ENCODE results near the gene MARK2. TPM values are rescaled to one million over a fixed set of nuclear protein-coding genes. Genes with fewer than 3 reads are reported as not detected.
A peak's percentile ranks its signal among the peaks of the same experiment; 100 is the strongest.

Gene MARK2
- total RNA-seq, 2 donors from 2014 or later, result 20.2 to 25.5 TPM

- TF ChIP-seq, protein P1, sequence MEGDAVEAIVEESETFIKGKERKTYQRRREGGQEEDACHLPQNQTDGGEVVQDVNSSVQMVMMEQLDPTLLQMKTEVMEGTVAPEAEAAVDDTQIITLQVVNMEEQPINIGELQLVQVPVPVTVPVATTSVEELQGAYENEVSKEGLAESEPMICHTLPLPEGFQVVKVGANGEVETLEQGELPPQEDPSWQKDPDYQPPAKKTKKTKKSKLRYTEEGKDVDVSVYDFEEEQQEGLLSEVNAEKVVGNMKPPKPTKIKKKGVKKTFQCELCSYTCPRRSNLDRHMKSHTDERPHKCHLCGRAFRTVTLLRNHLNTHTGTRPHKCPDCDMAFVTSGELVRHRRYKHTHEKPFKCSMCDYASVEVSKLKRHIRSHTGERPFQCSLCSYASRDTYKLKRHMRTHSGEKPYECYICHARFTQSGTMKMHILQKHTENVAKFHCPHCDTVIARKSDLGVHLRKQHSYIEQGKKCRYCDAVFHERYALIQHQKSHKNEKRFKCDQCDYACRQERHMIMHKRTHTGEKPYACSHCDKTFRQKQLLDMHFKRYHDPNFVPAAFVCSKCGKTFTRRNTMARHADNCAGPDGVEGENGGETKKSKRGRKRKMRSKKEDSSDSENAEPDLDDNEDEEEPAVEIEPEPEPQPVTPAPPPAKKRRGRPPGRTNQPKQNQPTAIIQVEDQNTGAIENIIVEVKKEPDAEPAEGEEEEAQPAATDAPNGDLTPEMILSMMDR (IDR thresholded peaks at IDR 0.05), result peak; percentile 25
- peak; percentile 74 for ATAC-seq (ENCODE audit: insufficient number of reproducible peaks, low FRiP score, low read depth)
- Histone ChIP-seq H3K27me3 (replicated peaks; ENCODE audit: insufficient read depth) (no peaks in the 10 kb centered on the region), H3K4me1 (ENCODE audit: control insufficient read depth in 1 of 2, low read depth in 2 of 2) (peaks cover 7 to 16% of the 10 kb centered on the region in 2 donors), H3K4me3 (peak within 1 kb of the TSS; percentile 95), H3K9me3 (no peaks in the 10 kb centered on the region), H3K36me3 (no peaks in the 10 kb centered on the region), H3K27ac (peak within 1 kb of the TSS; percentile 2 to 32)
- peak; percentile 62 for DNase-seq (ENCODE audit: low spot score)
These were observed 99.8 kb downstream of the MARK2 start, which contains the start of gene NAA40 for GRCh38 chr11:63938479-63939396. Gene NAA40, plus strand, starts transcription at chr11:63939002. Its CDS starts 95 bp downstream, at chr11:63939097.

DNA sequence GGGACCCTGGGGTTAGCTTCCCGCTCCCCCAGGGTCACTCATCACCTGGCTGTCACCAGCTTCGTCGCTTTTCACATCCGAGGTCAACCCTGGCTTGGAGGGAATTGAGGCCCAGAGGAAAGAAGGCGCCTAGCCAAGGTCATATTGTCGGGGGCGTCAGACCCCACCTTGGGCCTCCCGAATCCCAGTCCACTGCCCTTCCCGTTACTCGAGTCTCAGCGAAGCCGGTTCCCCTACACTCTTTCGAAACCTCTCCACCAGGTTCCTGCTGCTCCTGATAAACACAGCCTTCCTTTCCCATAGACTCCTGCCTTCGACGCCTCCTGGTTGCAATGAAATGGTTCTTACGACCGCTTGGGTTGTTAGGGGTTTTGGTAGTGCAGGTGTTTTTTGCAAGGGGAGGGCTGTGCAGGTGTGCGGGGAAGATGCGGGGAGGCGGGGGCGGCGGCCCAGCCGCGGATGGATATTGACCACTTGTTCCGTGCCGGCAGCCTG lies 100.5 kb downstream of the MARK2 start:
- Histone ChIP-seq H3K4me3 (peak overlapping the region; percentile 95), H3K9me3 (no peaks in the 10 kb centered on the region), H3K27ac (peak overlapping the region in 1 of 2 donors; percentile 32), H3K27me3 (replicated peaks; ENCODE audit: insufficient read depth) (no peaks in the 10 kb centered on the region), H3K36me3 (no peaks in the 10 kb centered on the region), H3K4me1 (ENCODE audit: control insufficient read depth in 1 of 2, low read depth in 2 of 2) (peaks cover 7 to 17% of the 10 kb centered on the region in 2 donors)
- DNase-seq (ENCODE audit: low spot score) (no peak), ATAC-seq (ENCODE audit: insufficient number of reproducible peaks, low FRiP score, low read depth) (no peak)
- TF ChIP-seq, protein P1 (IDR thresholded peaks at IDR 0.05), result no peak

GRCh38 chr11:63940786-63941185 lies 101.9 kb downstream of the MARK2 start:
- TF ChIP-seq, protein P1 (IDR thresholded peaks at IDR 0.05), result no peak
- no peaks in the 10 kb centered on the region for H3K9me3 ChIP-seq
- H3K27ac ChIP-seq, result no peak overlapping the region
- H3K4me1 ChIP-seq (ENCODE audit: control insufficient read depth in 1 of 2, low read depth in 2 of 2), result peaks cover 7 to 31% of the 10 kb centered on the region in 2 donors
- H3K36me3 ChIP-seq, result no peaks in the 10 kb centered on the region
- no peak overlapping the region for H3K4me3 ChIP-seq
- ATAC-seq (ENCODE audit: insufficient number of reproducible peaks, low FRiP score, low read depth) (no peak), DNase-seq (ENCODE audit: low spot score) (no peak)
- no peaks in the 10 kb centered on the region for H3K27me3 ChIP-seq (replicated peaks; ENCODE audit: insufficient read depth)

- no peaks in the 10 kb centered on the region for H3K27me3 ChIP-seq (replicated peaks; ENCODE audit: insufficient read depth)
- no peak overlapping the region for H3K27ac ChIP-seq
- no peak overlapping the region for H3K4me3 ChIP-seq
- peaks cover 7 to 35% of the 10 kb centered on the region in 2 donors for H3K4me1 ChIP-seq (ENCODE audit: control insufficient read depth in 1 of 2, low read depth in 2 of 2)
- no peaks in the 10 kb centered on the region for H3K9me3 ChIP-seq
- no peak for ATAC-seq (ENCODE audit: insufficient number of reproducible peaks, low FRiP score, low read depth)
- DNase-seq (ENCODE audit: low spot score), result no peak
- TF ChIP-seq, protein P1 (IDR thresholded peaks at IDR 0.05), result no peak
- H3K36me3 ChIP-seq, result no peaks in the 10 kb centered on the region
These were observed 103.0 kb downstream of the MARK2 start for GRCh38 chr11:63941901-63942300.

GRCh38 chr11:63942803-63943202 lies 103.9 kb downstream of the MARK2 start:
- no peak overlapping the region for H3K27ac ChIP-seq
- H3K4me1 ChIP-seq (ENCODE audit: control insufficient read depth in 1 of 2, low read depth in 2 of 2), result peaks cover 7 to 35% of the 10 kb centered on the region in 2 donors
- no peak overlapping the region for H3K4me3 ChIP-seq
- no peaks in the 10 kb centered on the region for H3K36me3 ChIP-seq
- H3K9me3 ChIP-seq, result no peaks in the 10 kb centered on the region
- H3K27me3 ChIP-seq (replicated peaks; ENCODE audit: insufficient read depth), result no peaks in the 10 kb centered on the region
- TF ChIP-seq, protein P1 (IDR thresholded peaks at IDR 0.05), result no peak
- DNase-seq (ENCODE audit: low spot score), result no peak
- no peak for ATAC-seq (ENCODE audit: insufficient number of reproducible peaks, low FRiP score, low read depth)
